H7 (cell line): ENCODE results near the gene ST6GALNAC4. TPM values are rescaled to one million over a fixed set of nuclear protein-coding genes. Genes with fewer than 3 reads are reported as not detected.
"Not testable (repeated sequence)": the region's sequence is repeated elsewhere in the genome, so short reads cannot be mapped to it uniquely, and the experiment has no call there.

ENCODE experiments used
- DNase-seq: peaks from one replicate; pipeline ENCODE4 v3.0.0; 2012
- H3K27me3 ChIP-seq: 2 replicates; pipeline ENCODE4 v1.6.0; 2011; ENCODE audit warnings: mild to moderate bottlenecking, low read length; ENCODE audit not compliant: control insufficient read depth, insufficient read depth
- H3K36me3 ChIP-seq: replicated peaks from 2 replicates; pipeline ENCODE4 v1.5.1; 2011; ENCODE audit warnings: low read length; ENCODE audit not compliant: control insufficient read depth, insufficient read depth
- H3K4me3 ChIP-seq: 2 replicates; pipeline ENCODE4 v1.5.1; 2011; ENCODE audit warnings: low read depth, mild to moderate bottlenecking, control low read depth, low read length, moderate library complexity; ENCODE audit not compliant: insufficient read depth
- total RNA-seq: library from RNA; depleted of rRNA; stranded (reverse); fragments of >200 nt; shearing (Covaris generic); gene quantifications from 2 replicates; pipeline ENCODE4 v1.2.3, GENCODE V29; 2014

The ST6GALNAC4 gene
- total RNA-seq, 1 experiment from 2014 or later, result 24.6 TPM

DNA sequence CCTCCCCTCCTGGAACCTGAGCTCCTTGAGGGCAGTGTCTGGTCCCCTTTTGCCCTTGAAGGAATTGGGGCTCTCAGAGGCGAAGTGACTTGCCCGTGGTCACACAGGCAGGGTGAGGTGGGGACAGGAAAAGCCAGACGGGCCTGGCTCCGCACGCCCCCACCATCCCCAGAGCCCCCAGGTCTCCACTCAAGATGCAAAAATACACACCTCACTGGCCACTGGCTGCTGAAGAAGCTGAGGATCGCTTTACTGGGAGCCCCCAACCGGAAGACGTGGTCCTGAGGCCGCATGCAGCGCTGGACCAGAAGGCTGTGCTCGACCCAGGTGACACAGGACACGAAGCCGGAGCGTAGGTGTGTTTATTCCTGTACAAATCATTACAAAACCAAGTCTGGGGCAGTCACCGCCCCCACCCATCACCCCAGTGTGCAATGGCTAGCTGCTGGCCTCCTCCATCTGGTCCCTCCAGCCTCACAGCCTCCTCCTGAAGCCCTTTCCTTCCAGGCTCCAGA is 31.8 kb downstream of the ST6GALNAC4 start:
- Histone ChIP-seq H3K27me3 (no peaks in the 10 kb centered on the region), H3K4me3 (no peak overlapping the region), H3K36me3 (peaks cover 12% of the 10 kb centered on the region)
- peak; percentile 38 for DNase-seq

DNA sequence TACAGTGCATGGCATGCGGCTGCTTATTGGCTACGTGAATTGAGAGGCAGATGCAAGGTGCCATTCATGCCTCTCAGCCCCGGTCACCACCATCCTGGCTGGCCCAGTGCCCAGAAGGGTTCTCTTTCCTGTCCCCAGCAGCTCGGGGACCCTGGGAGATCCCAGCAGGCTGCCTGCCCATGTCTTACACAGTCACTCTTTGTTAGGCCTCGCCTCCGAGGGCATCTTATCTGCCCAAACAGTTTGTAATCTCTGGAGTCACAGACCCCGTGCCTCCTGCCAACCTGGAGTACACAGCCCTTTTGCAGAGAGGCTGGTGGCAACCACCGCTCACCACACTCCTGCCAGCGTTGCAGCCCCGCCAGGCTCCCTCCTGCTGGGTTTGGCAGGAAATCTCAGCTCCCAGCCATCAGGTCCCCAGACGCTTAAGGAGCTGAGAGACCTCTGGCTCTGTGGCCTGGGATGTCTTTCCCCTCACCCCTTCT is 32.4 kb downstream of the ST6GALNAC4 start:
- Histone ChIP-seq H3K27me3 (no peaks in the 10 kb centered on the region), H3K4me3 (no peak overlapping the region), H3K36me3 (peaks cover 10% of the 10 kb centered on the region)
- peak; percentile 60 for DNase-seq

DNA sequence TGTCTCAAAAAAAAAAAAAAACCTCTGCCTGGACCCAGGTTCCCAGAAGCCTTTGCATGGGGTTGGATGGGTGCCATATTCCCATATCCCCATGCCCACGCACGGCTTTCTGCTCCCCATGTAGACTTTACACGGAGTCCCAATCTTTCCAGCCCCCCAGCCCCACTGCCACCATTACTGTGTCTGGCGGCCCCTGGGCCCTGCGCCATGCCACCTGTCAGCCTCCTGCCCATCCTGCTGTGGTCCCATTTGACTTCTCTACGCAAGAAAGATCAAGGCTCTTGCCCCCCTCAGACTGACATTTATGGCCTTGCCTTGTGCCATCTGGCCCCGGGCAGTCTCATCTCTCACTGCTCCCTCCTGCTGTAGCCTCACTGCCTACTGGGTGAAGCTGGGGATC is 32.9 kb downstream of the ST6GALNAC4 start:
- Histone ChIP-seq H3K36me3 (peaks cover 10% of the 10 kb centered on the region), H3K27me3 (no peaks in the 10 kb centered on the region), H3K4me3 (no peak overlapping the region)
- no peak for DNase-seq

DNA sequence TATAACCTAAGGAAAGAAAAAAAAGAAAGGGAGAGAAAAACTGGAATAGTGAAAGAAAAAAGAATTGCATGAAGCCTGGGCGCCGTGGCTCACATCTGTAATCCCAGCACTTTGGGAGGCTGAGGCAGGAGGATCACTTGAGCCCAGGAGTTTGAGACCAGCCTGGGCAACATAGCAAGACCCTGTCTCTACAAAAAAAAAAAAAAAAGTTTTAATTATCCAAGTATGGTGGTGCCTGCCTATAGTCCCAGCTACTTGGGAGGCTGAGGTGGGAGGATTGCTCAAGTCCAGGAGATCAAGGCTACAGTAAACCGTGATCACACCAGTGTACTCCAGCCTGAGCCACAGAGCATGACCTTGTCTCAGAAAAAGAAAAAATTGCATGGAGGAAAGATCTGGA is 35.1 kb downstream of the ST6GALNAC4 start:
- not testable (repeated sequence) for H3K4me3 ChIP-seq, H3K27me3 ChIP-seq, DNase-seq, H3K36me3 ChIP-seq

DNA sequence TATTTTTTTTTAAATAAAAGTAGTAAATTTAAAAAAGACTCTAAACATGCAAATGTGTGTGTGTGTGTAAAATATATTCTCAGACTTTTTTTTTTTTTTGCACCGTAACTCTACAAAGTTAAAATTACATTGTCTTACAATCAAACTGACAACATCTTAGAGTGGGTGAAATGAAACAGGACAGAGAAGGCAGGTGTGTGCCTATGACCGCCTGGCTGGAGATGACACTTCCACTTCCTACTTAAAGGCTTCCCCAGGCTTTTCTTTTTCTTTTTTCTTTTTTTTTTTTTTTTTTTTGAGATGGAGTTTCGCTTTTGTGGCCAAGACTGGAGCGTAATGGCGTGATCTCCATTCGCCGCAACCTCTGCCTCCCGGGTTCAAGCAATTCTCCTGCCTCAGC is 36.7 kb downstream of the ST6GALNAC4 start:
- Histone ChIP-seq H3K36me3 (no peaks in the 10 kb centered on the region; the same call in 1 of the 2 replicates), H3K27me3 (peaks cover 1% of the 10 kb centered on the region; the same call in 1 of the 2 replicates), H3K4me3 (no peak overlapping the region)
- DNase-seq, result no peak

DNA sequence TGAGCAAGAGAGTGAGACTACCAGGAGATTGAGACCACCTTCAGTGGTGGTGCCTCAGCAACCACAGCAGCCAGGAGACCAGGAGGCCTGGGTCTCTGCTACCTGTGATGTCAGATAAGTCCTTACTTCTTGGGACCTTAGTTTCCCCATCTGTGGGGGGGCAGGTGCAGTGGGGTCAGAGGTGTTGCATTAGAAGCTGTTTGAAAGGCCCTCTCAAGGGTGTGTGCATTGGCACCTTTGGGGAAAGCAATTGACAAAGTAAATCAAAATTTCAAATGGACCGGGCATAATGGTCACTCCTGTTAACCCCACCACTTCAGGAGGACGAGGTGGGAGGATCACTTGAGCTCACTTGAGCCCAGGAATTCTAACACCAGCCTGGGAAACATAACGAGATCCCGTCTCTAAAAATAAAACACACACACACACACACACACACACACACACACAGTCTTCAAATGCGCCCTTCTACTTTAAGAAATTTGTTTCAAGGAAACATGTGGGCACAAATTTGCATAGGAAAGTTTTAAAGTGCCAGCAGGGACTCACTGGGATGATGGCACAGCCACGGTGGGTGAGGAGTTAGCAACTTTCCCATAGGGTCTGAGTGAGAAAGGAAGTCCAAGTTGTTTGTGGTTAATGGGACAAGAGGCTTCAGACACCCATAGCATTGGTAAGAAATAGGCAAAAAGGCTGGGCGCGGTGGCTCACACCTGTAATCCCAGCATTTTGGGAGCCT is 38.0 kb downstream of the ST6GALNAC4 start:
- H3K36me3 ChIP-seq, result no peaks in the 10 kb centered on the region
- H3K4me3 ChIP-seq, result no peak overlapping the region
- peaks cover 1% of the 10 kb centered on the region; the same call in 1 of the 2 replicates for H3K27me3 ChIP-seq
- DNase-seq, result no peak

DNA sequence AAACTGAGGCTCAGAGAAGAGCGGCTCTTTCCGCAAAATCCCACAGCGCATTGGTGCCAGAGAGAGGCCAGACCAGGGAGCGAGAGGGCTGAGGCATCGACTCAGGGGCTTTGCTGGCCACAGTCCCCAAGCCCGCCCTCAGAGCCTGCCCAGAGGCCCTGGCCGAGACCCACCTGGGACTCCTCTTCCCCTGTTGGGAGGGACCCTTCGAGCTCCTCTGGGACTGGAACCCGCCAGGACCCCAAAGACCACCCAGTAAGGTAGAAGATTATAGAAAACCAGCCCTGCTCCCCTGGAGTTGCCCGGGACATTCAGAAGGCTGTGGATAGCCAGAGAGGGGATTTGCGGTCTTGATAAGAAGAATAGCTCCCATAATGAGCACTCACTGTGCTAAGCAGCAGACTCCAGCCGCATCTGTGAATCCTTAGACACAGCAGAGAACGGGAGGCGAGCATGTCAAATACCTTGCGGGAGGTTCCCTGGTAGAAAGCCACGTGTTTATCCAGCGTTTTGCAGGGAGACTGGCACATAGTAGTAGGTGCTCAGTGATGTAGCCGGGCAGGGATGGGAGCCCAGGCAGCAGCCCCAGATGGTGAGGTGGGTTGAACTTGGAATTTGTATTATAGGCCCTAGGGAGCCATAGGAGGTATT is 38.7 kb downstream of the ST6GALNAC4 start:
- H3K4me3 ChIP-seq, result peak overlapping the region; percentile 67
- H3K27me3 ChIP-seq, result peaks cover 1% of the 10 kb centered on the region; the same call in 1 of the 2 replicates
- no peaks in the 10 kb centered on the region for H3K36me3 ChIP-seq
- peak; percentile 69 for DNase-seq

DNA sequence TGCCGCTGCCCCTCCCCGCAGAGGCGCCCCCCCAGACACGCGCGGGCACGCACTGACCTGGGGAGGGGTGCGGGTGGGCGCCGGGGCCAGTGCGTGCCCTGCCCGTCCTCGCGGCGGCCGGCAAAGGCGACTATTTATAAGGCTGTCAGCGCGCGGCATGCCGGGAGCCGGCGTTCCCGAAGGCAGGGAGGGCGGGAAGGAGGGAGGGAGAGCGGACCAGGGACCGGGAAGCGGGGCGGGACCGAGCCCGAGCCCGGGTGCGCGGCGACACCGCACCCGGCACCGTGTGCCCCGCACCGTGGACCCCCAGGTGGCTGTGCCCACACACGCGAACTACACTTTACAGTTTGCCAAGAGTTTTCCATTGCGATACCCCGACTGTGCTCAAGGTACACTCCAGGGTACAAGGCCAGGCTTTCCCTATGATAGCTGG is 39.3 kb downstream of the ST6GALNAC4 start, which contains the start of gene AK1:
Gene AK1, minus strand, starts transcription at position 110 of the 433 bp plus-strand sequence. CDS start 3,058 bp downstream, outside the sequence.
- H3K36me3 ChIP-seq, result no peaks in the 10 kb centered on the region
- H3K4me3 ChIP-seq, result peak within 1 kb of the TSS; percentile 67
- H3K27me3 ChIP-seq, result peaks cover 1% of the 10 kb centered on the region; the same call in 1 of the 2 replicates
- peak; percentile 94 for DNase-seq

DNA sequence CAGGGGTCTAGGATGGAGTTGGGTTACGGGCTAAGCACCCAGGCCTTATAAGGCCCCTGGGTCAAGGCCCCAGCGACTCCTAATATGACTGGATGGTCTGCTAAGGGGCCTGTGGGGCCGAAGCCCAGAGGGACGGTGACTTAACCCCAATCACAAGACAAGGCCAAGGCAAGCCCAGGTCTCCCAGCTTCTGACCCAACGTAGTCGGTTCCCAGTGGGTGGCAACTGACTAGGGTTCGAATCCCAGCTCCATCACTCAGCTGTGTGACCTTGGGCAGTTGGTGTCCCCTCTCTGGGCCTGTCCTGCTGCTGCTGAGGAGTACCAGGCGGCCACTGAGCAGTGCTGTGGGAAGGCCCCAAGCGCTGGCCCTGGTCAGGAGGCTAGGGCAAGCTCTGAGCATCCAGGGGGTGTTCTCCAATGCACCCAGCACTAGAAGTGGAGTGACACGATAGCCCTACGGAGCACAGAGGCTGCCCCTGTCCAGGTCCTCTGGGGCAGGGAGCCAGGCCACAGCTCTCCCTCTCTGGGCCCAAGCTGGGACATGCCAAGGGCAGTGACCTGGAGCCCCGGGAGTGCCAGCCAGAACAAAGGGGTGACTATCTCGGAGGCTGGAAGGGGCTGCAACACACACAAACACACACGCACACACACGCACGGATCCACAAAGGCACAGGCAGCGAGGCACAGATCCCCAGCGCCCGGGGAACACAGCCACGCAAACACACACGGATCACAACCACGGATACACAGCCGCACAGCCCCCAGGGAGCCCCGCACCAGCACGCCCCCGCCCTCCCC is 39.9 kb downstream of the ST6GALNAC4 start:
- Histone ChIP-seq H3K36me3 (no peaks in the 10 kb centered on the region), H3K27me3 (peaks cover 1% of the 10 kb centered on the region; the same call in 1 of the 2 replicates), H3K4me3 (peak overlapping the region; percentile 67)
- peak; percentile 74 for DNase-seq

DNA sequence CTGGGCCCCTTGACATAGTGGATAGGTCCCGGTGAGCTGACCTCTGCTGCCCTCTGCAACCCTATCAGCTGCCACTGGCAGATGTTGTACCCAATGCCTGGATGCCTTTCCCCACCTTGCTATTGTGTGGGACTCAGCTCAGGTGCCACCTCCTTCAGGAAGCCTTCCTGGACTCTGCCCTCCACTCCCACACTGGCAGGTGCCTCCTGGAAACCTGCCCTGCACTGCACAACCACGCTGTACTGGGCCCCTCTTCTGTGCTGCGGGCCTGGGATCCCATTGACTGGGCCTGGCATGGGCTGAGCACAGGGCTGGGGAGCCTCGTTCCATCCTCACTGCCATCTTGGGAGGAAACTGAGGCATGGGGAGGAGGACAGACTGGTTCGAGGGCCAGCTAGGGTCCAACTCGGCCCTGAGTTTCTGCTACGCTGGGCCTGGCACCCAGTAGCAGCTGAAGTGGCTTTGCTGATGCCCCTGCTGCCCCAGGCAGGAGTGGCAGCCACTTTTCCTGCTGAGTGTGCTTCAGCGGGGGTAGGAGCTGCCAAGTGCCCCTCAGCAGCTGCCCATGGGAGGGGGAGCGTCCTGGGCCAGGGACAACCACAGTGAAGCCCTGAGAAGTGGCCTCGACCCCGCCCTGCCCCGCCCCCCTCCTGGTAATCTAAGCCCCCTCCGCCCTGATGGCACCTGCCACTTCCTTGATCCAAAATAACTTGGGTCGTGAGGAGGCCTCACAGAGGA is 40.6 kb downstream of the ST6GALNAC4 start:
- peaks cover 1% of the 10 kb centered on the region; the same call in 1 of the 2 replicates for H3K27me3 ChIP-seq
- DNase-seq, result no peak

DNA sequence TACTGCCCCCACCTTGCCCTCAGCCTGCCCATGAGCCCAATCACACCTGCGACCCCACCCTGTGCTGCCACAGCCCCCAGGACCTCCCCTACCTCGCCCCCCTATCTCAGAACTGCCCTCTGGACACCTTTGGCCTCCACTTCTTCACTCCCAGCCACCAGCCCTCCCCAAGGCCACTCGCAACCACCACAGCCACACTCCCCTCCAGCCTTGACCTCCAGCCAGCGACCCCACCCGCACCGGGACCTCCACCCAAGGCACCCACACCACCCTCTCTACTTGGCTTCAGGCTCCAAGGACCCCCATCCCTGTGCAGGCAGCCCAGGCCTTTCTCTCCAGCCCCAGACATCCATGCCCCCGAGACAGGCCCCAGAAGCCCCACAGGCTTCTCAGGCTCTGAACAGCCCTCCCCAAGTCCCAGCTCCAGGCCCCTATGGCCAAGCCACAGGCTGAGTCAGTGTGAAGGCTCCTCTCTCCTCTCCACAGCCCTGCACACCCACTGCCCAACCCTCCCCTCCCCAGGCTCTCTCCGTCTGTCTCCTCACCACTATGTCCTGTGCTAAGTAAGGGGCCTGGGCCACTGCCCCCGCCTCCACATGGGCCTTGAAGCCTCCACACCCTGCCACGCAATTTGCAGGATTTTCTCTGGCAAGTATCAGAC is 41.4 kb downstream of the ST6GALNAC4 start:
- Histone ChIP-seq H3K27me3 (peaks cover 1% of the 10 kb centered on the region; the same call in 1 of the 2 replicates), H3K36me3 (no peaks in the 10 kb centered on the region), H3K4me3 (no peak overlapping the region)
- no peak for DNase-seq

More for the DNA sequence above, 40.6 kb downstream of the ST6GALNAC4 start:
- H3K36me3 ChIP-seq, result no peaks in the 10 kb centered on the region
- H3K4me3 ChIP-seq, result no peak overlapping the region

DNA sequence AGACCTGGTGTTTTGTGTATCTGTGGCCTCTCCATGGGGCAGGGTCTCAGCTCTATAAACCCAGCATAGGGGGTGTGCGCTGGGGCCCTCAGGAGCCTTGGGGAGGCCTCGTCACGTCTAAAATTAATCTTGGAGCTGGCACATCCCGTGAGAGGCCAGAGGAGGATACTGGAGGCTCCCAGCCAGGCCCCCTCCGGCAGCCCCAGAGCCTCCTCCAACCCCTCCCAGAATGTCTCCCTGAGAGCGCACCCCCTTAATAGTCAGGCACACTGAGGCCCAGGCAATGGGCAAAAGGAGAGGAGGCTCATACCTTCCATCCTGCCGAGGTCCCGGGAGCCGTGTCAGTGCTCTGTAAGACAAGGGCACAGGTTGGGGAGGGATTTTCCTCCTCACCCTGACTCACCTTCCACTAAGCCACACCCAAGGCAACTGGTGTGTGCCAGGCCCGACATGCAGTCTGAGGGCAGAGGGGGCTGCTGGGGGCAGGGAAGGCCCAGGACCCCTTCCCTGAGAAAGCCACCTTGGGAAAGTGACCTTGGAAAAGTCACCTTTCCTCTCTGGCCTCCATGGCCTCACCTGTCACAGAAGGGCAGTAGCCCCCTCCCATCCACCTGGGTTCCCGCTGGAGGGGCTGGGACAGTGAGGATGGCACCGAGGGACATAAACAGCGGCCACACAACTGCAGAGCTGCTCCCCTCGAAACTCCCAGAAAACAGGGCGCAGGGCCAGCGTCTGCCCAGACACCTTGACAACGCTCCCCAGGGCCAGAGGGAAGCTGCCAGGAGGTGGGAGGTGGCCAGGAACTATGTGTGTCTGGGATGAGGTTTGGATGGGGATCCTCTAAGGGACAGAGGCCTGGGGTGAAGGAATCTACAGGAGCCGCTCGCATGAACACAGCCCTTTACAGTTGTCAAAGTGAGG is 42.3 kb downstream of the ST6GALNAC4 start:
- DNase-seq, result no peak
- no peaks in the 10 kb centered on the region for H3K36me3 ChIP-seq
- no peak overlapping the region for H3K4me3 ChIP-seq
- peaks cover 1% of the 10 kb centered on the region; the same call in 1 of the 2 replicates for H3K27me3 ChIP-seq
